Activated naive CD8-positive, alpha-beta T cell treated with anti-CD3 and anti-CD28 coated beads, Interleukin-2, amount 50 U/mL, for 24 hours (primary cell): ENCODE measurements around the gene CREB3L2.
"Not testable (repeated sequence)": the region's sequence is repeated elsewhere in the genome, so short reads cannot be mapped to it uniquely, and the experiment has no call there.

ENCODE experiments used
- ATAC-seq: fragments of 150-1000 bp; cut with Tn5 transposase; one replicate; pipeline ENCODE4 v1.10.0; 2021
- DNase-seq: peaks from one replicate; pipeline ENCODE4 v3.0.0; 2021
- H3K27ac Mint-ChIP-seq: one replicate; pipeline ENCODE4 v1.8.0; 2021; ENCODE audit warnings: mild to moderate bottlenecking, mixed read lengths
- H3K27me3 Mint-ChIP-seq: one replicate; pipeline ENCODE4 v1.8.0; 2021; ENCODE audit warnings: mixed read lengths
- H3K36me3 Mint-ChIP-seq: one replicate; pipeline ENCODE4 v1.8.0; 2021; ENCODE audit warnings: low read depth, mixed read lengths
- H3K4me1 Mint-ChIP-seq: one replicate; pipeline ENCODE4 v1.8.0; 2021; ENCODE audit warnings: mixed read lengths
- H3K4me3 Mint-ChIP-seq: one replicate; pipeline ENCODE4 v1.8.0; 2021; ENCODE audit warnings: mild to moderate bottlenecking, moderate library complexity, mixed read lengths
- H3K9me3 Mint-ChIP-seq: one replicate; pipeline ENCODE4 v1.8.0; 2021; ENCODE audit warnings: mixed read lengths

Gene CREB3L2

DNA sequence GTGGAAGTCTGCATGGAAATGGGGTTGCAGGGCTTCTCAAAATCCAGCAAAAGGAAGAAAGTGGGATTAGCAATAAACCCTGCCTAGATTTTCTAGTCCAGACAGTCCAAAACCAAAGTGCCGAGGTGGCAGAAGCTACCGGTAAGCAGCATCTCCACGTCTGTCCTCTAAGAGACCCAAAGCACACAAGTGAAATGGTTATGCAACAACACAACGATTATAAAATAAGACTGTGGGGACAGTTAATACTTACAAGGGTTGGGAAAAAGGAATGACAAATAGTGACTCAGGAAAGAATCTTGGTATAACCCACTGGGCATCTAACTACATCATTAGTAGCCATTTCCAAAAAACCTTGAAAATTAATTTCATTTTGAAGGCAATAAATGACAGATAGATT lies 24.7 kb downstream of the CREB3L2 start:
- H3K9me3 Mint-ChIP-seq = peaks cover 4% of the 10 kb centered on the region
- no peaks in the 10 kb centered on the region for H3K27me3 Mint-ChIP-seq
- no peak overlapping the region for H3K4me3 Mint-ChIP-seq
- peaks cover 13% of the 10 kb centered on the region for H3K36me3 Mint-ChIP-seq
- DNase-seq (no peak), ATAC-seq (no peak)
- H3K4me1 Mint-ChIP-seq = peaks cover 12% of the 10 kb centered on the region
- H3K27ac Mint-ChIP-seq = no peak overlapping the region

DNA sequence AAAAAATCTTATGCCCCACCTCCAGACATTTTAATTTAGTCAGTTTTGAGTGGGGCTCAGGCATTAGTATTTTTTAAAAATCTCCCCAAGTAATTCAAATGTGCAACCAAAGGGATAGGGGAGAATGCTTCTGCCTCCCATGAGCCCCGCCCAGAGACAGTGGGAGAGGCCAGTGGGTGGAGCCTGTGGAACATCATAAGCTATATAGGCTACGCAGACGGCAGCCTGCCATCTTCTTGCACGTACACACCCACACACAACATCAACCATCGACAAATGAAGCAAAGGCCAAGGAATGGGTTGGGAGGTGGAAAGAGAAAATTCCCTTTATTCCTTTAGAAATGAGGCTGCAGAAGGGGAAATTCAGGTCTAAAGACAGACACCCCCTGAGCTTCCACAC lies 25.2 kb downstream of the CREB3L2 start:
- Mint-ChIP-seq H3K4me3 (no peak overlapping the region), H3K4me1 (peaks cover 12% of the 10 kb centered on the region), H3K27ac (no peak overlapping the region), H3K36me3 (peaks cover 12% of the 10 kb centered on the region), H3K27me3 (no peaks in the 10 kb centered on the region), H3K9me3 (peaks cover 4% of the 10 kb centered on the region)
- ATAC-seq (no peak), DNase-seq (no peak)

GRCh38 chr7:137976232-137976631 lies 25.7 kb downstream of the CREB3L2 start:
- H3K4me1 Mint-ChIP-seq = peaks cover 10% of the 10 kb centered on the region
- DNase-seq (no peak), ATAC-seq (no peak)
- no peak overlapping the region for H3K27ac Mint-ChIP-seq
- no peak overlapping the region for H3K4me3 Mint-ChIP-seq
- no peaks in the 10 kb centered on the region for H3K27me3 Mint-ChIP-seq
- peaks cover 11% of the 10 kb centered on the region for H3K36me3 Mint-ChIP-seq
- peaks cover 2% of the 10 kb centered on the region for H3K9me3 Mint-ChIP-seq

- Mint-ChIP-seq H3K9me3 (no peaks in the 10 kb centered on the region), H3K27me3 (no peaks in the 10 kb centered on the region), H3K36me3 (peaks cover 8% of the 10 kb centered on the region), H3K4me3 (no peak overlapping the region), H3K4me1 (peaks cover 6% of the 10 kb centered on the region), H3K27ac (no peak overlapping the region)
- ATAC-seq (no peak), DNase-seq (no peak)
These were observed 26.1 kb downstream of the CREB3L2 start for GRCh38 chr7:137975768-137976167.

DNA sequence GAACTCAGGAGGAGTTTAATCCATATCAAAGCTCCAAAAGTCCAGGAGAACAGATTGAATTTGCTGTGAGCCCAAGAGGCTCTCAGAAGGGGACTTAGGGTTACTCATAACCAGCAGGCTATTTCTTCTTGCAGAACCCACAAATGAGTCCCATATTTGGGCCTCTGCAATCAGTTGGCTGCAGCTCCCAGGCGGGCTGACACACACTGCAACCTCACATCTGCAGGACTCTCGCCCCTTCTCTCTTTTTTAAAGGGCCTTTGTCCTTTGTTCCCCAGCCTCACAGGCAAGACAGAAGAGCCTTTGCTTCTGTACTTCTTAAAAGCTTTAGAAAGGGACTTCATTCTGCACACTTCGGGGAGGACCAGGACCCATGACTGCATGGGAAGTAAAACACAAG lies 26.7 kb downstream of the CREB3L2 start:
- H3K27me3 Mint-ChIP-seq = no peaks in the 10 kb centered on the region
- H3K27ac Mint-ChIP-seq = no peak overlapping the region
- ATAC-seq (no peak), DNase-seq (no peak)
- H3K36me3 Mint-ChIP-seq = peaks cover 7% of the 10 kb centered on the region
- peaks cover 4% of the 10 kb centered on the region for H3K4me1 Mint-ChIP-seq
- H3K9me3 Mint-ChIP-seq = no peaks in the 10 kb centered on the region
- H3K4me3 Mint-ChIP-seq = no peak overlapping the region

- H3K4me3 Mint-ChIP-seq = no peak overlapping the region
- H3K27ac Mint-ChIP-seq = no peak overlapping the region
- ATAC-seq (no peak), DNase-seq (no peak)
- H3K36me3 Mint-ChIP-seq = peaks cover 6% of the 10 kb centered on the region
- H3K4me1 Mint-ChIP-seq = peaks cover 3% of the 10 kb centered on the region
- H3K27me3 Mint-ChIP-seq = no peaks in the 10 kb centered on the region
- H3K9me3 Mint-ChIP-seq = no peaks in the 10 kb centered on the region
These were observed 27.1 kb downstream of the CREB3L2 start for GRCh38 chr7:137974766-137975165.

GRCh38 chr7:137970253-137970975 lies 31.5 kb downstream of the CREB3L2 start:
- H3K4me1 Mint-ChIP-seq = peaks cover 22% of the 10 kb centered on the region
- ATAC-seq (no peak), DNase-seq (no peak)
- H3K4me3 Mint-ChIP-seq = no peak overlapping the region
- H3K36me3 Mint-ChIP-seq = peaks cover 4% of the 10 kb centered on the region
- no peaks in the 10 kb centered on the region for H3K27me3 Mint-ChIP-seq
- no peak overlapping the region for H3K27ac Mint-ChIP-seq
- peaks cover 3% of the 10 kb centered on the region for H3K9me3 Mint-ChIP-seq

DNA sequence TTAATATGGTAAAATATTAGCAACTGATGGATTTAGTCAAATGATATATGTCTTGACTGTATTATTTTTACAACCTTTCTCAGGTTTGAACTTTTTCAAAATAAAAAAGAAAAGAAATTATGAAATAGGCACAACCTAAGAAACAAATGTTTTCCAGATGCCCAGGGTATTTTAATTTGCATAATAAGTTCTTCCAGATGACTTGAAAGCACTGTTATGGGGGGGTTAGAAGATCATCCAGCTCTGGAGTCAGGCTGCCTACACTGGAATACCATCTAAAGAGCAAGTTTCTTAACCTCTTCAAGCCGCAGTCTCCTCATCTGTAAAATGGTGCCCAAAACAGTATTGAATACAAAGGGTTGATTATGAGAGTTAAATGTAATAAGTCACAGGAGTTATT lies 32.1 kb downstream of the CREB3L2 start:
- no peak for ATAC-seq

DNA sequence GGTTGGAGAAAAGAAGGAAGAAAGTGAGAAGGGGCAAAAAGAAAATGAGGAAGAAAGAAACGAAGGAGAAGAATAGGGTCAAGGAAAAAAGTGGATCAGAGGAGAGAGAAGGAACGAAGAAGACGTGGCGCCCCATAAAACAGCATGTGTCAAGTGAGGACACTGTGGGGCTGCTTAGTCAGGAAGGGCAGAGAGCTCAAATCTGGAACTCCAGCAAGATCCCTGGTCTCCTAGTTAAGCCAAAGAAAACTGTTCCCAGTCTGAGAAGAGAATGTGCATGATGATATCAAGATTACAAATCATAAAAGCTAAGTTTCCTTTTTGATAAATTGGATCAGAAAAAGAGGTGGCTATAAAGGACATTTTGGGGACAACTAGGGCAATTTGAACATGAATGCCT lies 33.0 kb downstream of the CREB3L2 start:
- Mint-ChIP-seq H3K9me3 (peaks cover 3% of the 10 kb centered on the region), H3K27ac (no peak overlapping the region), H3K4me3 (no peak overlapping the region), H3K36me3 (peaks cover 4% of the 10 kb centered on the region), H3K4me1 (peaks cover 22% of the 10 kb centered on the region), H3K27me3 (no peaks in the 10 kb centered on the region)
- DNase-seq = no peak
- no peak for ATAC-seq

More for the DNA sequence above, 32.1 kb downstream of the CREB3L2 start:
- H3K36me3 Mint-ChIP-seq = peaks cover 4% of the 10 kb centered on the region
- H3K9me3 Mint-ChIP-seq = peaks cover 3% of the 10 kb centered on the region
- no peak for DNase-seq
- peaks cover 22% of the 10 kb centered on the region for H3K4me1 Mint-ChIP-seq
- no peaks in the 10 kb centered on the region for H3K27me3 Mint-ChIP-seq
- H3K4me3 Mint-ChIP-seq = no peak overlapping the region
- H3K27ac Mint-ChIP-seq = no peak overlapping the region

- ATAC-seq, H3K4me3 Mint-ChIP-seq, H3K9me3 Mint-ChIP-seq, DNase-seq, H3K36me3 Mint-ChIP-seq, H3K27me3 Mint-ChIP-seq, H3K27ac Mint-ChIP-seq: not testable (repeated sequence)
- peaks cover 22% of the 10 kb centered on the region for H3K4me1 Mint-ChIP-seq
These were observed 33.5 kb downstream of the CREB3L2 start for GRCh38 chr7:137968339-137968738.

- no peak overlapping the region for H3K27ac Mint-ChIP-seq
- H3K4me1 Mint-ChIP-seq = peaks cover 20% of the 10 kb centered on the region
- peaks cover 8% of the 10 kb centered on the region for H3K36me3 Mint-ChIP-seq
- peaks cover 3% of the 10 kb centered on the region for H3K9me3 Mint-ChIP-seq
- H3K27me3 Mint-ChIP-seq = no peaks in the 10 kb centered on the region
- DNase-seq = no peak
- no peak for ATAC-seq
- no peak overlapping the region for H3K4me3 Mint-ChIP-seq
These were observed 34.5 kb downstream of the CREB3L2 start for GRCh38 chr7:137967143-137968018.

DNA sequence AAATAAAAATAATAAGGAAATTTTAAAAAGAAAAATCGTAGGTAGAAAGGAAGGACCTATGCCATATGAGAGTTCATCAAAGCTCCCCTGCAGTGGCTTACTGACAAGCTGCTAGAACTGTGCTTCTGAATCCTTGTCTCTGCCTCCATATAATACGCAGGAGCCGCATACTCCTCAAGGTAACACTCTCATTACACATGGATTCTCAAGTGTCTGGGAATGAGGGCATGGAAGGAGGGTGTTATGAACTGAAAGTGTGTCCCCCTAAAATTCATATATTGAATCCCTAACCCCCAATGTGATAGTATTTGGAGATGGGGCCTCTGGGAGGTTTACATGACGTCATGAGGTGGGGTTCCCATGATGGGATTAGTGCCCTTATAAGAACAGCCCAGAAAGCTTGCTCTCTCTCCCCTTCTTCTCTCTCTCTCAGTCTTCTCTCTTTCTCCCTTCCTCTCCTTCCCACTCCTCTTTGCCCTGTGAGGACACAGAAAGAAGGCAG lies 35.2 kb downstream of the CREB3L2 start:
- peaks cover 3% of the 10 kb centered on the region for H3K9me3 Mint-ChIP-seq
- H3K4me1 Mint-ChIP-seq = peaks cover 23% of the 10 kb centered on the region
- H3K36me3 Mint-ChIP-seq = peaks cover 8% of the 10 kb centered on the region
- H3K27ac Mint-ChIP-seq = no peak overlapping the region
- ATAC-seq (no peak), DNase-seq (no peak)
- no peak overlapping the region for H3K4me3 Mint-ChIP-seq
- no peaks in the 10 kb centered on the region for H3K27me3 Mint-ChIP-seq

DNA sequence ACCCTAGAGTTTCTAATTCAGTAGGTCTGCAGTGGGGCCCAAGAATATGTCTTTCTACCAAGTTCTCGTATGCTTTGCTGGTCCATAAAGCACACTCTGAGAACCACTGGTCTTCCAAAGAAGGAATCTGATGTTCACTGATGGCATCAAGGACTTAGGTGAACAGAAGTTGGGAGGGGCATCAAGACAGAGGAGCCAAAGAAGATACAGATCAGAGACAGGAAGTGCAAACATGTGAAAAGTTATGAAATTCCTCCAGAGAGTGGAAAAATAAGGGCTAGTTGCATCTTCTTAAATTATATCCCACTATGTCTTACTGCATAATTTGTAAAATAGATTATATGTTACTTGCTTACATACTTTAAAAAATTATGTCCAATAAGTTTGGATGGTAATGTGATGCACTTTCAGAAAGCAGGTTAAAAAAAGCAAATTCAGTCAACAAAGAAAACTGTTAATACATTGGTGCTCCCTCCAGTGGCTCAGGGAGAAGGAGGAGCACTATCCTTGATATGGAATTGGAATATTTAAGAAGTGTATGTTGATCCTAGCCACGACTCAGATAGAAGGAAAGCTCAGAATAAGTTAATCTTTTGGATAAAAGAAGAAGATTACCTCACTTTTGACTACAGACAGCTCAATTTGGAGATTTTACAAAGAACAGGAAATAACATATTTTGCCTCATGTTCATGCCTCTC lies 35.8 kb downstream of the CREB3L2 start:
- H3K27me3 Mint-ChIP-seq = no peaks in the 10 kb centered on the region
- H3K9me3 Mint-ChIP-seq = peaks cover 3% of the 10 kb centered on the region
- H3K36me3 Mint-ChIP-seq = peaks cover 8% of the 10 kb centered on the region
- peaks cover 29% of the 10 kb centered on the region for H3K4me1 Mint-ChIP-seq
- no peak for DNase-seq
- no peak overlapping the region for H3K27ac Mint-ChIP-seq
- ATAC-seq = no peak
- H3K4me3 Mint-ChIP-seq = no peak overlapping the region

DNA sequence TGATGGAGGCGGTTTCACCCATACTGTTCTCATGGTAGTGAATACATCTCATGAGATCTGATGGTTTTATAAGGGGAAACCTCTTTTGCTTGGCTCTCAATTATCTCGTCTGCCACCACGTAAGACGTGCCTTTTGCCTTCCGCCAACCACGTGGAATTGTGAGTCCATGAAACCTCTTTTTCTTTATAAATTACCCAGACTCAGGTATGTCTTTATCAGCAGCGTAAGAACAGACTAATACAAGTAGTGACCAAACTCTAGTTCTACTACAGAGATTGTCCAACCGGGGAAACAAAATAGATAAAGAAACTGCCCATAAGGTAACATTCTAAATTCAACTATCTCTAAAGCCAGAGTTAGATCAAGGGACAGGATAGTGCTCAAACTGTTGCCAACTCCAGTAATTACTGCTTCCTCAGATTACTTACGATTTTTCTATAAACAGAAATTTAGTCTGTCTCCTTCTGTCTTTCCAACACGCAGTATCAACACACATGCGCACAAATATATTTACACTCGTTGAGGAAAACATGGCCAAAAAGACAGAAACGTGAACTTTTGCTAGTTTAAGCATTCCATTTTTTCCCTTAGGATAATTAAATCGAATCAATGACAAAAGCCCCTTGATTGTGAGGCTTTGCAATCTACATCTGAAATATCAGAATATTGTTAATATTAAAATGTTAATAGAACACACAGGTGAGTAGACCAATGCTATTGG lies 36.9 kb downstream of the CREB3L2 start:
- H3K9me3 Mint-ChIP-seq = peaks cover 3% of the 10 kb centered on the region
- DNase-seq (no peak), ATAC-seq (no peak)
- H3K4me3 Mint-ChIP-seq = no peak overlapping the region
- H3K4me1 Mint-ChIP-seq = peaks cover 34% of the 10 kb centered on the region
- H3K27me3 Mint-ChIP-seq = no peaks in the 10 kb centered on the region
- no peak overlapping the region for H3K27ac Mint-ChIP-seq
- H3K36me3 Mint-ChIP-seq = peaks cover 8% of the 10 kb centered on the region
